GM12891 (cell line): ENCODE data around the gene MTMR3.

Experiments used
- POLR2A ChIP-seq: IDR thresholded peaks from 2 replicates; pipeline ENCODE4 v1.6.1; 2011; ENCODE audit warnings: low read depth, low read length, control low read depth
- POLR2AphosphoS5 ChIP-seq: IDR thresholded peaks from 2 replicates; pipeline ENCODE4 v1.6.1; 2011; ENCODE audit warnings: low read depth, low read length, control low read depth
- POU2F2 ChIP-seq: IDR thresholded peaks from 2 replicates; pipeline ENCODE4 v1.6.1; 2011; ENCODE audit warnings: low read depth, mild to moderate bottlenecking, control low read depth, low read length, moderate library complexity
- SPI1 ChIP-seq: IDR thresholded peaks from 2 replicates; pipeline ENCODE4 v1.6.1; 2011; ENCODE audit warnings: low read depth, low read length, control low read depth
- TAF1 ChIP-seq: IDR thresholded peaks from 2 replicates; pipeline ENCODE4 v1.6.1; 2011; ENCODE audit warnings: low read depth, low read length, control low read depth

DNA sequence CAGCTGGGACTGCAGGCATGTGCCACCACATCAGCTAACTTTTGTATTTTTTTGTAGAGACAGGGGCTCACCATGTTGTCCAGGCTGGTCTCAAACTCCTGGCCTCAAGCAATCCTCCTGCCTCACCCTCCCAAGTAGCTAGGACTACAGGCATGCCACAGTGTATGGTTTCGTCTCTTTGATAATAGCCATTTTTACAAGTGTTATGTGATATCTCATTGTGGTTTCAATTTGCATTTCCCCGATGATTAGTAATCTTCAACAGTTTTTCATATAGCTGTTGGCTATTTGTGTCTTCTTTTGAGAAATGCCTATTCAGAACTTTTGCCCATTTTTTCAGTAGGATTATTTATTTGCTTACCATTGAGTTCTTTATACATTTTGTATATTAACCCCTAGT is 9.0 kb upstream of the MTMR3 start:
- TF ChIP-seq POU2F2: no peak
- no peak for TF ChIP-seq TAF1
- no peak for TF ChIP-seq POLR2A
- TF ChIP-seq POLR2AphosphoS5: no peak
- no peak for TF ChIP-seq SPI1
